Measurements from ENCODE around the gene ZBTB16.

DNA sequence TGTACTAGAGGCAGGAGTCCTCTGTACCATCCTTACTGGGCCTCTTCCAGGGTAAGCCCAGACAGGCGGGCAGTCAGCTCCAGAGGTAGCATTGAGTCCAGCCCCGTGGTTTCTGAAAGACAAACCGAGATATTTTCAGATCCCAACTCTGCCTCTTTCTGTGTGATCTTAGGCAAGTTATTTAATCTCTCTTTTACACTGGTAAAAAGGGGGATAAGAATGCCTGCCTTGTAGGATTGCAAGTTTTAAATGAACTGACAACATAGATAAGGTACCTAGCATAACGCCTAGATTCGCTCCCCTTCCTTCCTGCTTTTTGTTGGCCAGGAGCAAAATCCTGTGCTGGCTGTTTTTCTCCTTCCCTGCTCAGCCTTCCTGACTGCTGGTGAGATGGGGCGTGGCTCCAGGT lies 180.2 kb downstream of the ZBTB16 start:
- TF ChIP-seq CTCF (IDR thresholded peaks at IDR 0.05; ENCODE audit: poor library complexity, severe bottlenecking) (no peak), POLR2AphosphoS5 (IDR thresholded peaks at IDR 0.05) (no peak), TAF1 (IDR thresholded peaks at IDR 0.05; ENCODE audit: low read depth) (no peak), EZH2 (IDR thresholded peaks at IDR 0.05; ENCODE audit: borderline replicate concordance, insufficient read depth, low read length, poor library complexity, severe bottlenecking) (no peak), MXI1 (conservative IDR thresholded peaks at IDR 0.05; ENCODE audit: poor library complexity, severe bottlenecking) (no peak), EP300 (conservative IDR thresholded peaks at IDR 0.05; ENCODE audit: poor library complexity, severe bottlenecking) (no peak), RAD21 (conservative IDR thresholded peaks at IDR 0.05) (no peak)
